ENCODE measurements around the gene SUSD4.

SUSD4 gene

DNA sequence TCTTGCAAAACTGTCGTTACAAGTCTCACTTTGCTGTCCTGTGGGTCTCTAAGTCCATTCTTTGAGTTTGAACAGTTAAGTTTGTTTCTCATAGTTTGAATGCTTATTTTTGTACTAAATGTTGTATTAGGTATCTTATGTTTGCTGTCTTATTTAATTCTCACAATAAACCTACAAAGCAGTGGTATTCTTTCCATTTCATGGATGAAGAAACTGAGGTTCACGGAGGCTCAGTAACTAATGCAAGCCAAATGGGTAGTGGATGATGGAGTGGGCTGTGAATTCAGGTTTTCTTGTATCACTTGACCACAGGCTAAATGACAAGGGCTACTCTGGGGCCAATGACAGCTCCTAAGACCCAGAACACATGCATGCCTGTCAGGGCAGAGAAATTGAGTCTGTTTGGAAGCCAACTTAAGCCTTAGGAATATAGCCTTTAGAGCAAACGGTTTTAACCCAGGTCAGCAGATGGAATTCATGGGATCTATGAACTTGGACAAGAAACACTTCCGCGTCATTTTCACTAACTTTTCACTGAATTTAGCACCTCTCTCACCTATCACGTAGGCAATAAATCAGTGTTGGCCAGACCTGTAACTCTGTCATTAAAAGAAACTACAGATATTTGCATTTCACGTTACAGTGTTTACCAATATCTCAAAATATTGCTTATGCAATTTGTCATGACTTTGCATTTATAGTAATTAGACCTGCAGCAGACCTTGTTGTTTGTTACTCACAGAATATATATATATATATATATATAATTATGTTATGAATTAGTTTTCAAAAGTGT is 153.8 kb downstream of the SUSD4 start:
- H3K4me3 ChIP-seq (replicated peaks in 1 of 2; ENCODE audit: low read depth in 2 of 2, low read length in 2 of 2) = no peak overlapping the region
- TF ChIP-seq, protein P1, sequence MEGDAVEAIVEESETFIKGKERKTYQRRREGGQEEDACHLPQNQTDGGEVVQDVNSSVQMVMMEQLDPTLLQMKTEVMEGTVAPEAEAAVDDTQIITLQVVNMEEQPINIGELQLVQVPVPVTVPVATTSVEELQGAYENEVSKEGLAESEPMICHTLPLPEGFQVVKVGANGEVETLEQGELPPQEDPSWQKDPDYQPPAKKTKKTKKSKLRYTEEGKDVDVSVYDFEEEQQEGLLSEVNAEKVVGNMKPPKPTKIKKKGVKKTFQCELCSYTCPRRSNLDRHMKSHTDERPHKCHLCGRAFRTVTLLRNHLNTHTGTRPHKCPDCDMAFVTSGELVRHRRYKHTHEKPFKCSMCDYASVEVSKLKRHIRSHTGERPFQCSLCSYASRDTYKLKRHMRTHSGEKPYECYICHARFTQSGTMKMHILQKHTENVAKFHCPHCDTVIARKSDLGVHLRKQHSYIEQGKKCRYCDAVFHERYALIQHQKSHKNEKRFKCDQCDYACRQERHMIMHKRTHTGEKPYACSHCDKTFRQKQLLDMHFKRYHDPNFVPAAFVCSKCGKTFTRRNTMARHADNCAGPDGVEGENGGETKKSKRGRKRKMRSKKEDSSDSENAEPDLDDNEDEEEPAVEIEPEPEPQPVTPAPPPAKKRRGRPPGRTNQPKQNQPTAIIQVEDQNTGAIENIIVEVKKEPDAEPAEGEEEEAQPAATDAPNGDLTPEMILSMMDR (IDR thresholded peaks at IDR 0.05; ENCODE audit: low read depth, low read length) = no peak
- no peak for DNase-seq (ENCODE audit: low read depth in 2 of 2)

DNA sequence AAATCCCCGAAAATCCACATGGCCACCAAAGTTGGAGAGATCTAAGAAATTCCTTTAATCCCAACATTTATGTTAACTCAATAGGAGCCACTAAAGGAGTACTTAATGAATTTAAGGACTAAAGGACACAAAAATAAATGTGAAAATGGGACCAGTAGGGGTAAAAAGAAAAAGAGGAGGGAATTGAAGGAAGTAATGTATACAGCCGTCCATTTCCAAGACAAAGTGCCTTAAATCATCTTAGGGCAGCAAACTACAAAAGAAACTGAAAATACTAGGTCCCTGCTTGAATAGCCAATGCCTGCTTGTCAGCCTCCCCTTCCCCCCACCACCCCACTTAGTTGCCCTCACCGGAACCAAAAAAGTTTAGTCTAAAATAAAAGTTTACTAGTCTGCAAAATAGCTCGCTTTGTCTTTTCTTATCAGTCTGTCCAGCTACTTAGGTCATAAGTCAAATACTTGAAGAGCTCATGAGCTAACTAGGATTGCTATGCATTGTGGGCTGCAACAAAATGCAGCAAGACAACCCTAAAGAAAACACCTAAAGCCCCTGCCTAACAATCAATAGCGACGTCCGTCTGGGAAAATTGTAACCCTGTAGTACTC is 154.6 kb downstream of the SUSD4 start:
- no peak overlapping the region for H3K4me3 ChIP-seq (replicated peaks in 1 of 2; ENCODE audit: low read depth in 2 of 2, low read length in 2 of 2)
- no peak for DNase-seq (ENCODE audit: low read depth in 2 of 2)
- TF ChIP-seq, protein P1 (IDR thresholded peaks at IDR 0.05; ENCODE audit: low read depth, low read length) = no peak

DNA sequence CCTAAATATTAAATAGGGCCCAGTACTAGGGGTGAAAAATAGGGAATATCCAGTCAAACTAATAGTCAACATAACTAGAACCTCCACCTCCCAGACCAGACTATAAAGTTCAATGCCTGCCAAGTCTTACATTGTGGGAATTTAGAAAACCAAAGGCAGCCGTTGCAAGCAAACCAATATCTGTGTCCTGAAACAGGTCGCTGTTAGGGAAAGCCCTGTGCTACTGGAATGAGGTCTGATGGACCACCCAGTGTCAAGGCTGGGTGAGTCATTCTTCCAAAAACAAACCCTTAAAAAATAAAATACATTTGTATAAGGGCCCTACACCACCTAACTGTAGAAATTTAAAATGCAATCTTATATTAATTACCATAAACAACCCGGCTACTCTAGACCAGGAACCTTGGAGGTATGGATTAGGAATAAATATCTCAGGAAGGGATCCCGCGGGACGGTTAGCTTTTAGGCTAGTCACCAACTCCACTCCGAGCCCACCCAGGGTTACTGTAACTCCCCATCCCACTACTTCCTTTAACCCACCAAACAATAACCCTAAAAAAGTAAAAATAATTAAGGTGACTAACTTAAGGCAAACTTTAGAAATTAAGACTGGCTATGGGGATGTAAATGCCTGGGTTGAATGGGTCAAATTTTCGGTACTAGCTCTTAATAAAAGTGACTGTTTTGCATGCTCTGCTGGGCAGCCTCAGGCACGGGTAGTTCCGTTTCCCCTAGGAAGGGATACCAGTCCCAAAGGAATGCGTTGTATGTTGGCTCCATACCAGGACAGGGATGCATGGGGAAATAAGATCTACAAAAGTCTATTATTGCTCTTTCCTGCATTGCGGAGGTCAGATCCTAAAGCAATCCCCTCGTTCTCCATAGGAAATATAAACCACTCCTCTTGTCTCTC is 155.6 kb downstream of the SUSD4 start:
- H3K4me3 ChIP-seq (replicated peaks in 1 of 2; ENCODE audit: low read depth in 2 of 2, low read length in 2 of 2) = no peak overlapping the region
- DNase-seq (ENCODE audit: low read depth in 2 of 2) = no peak
- TF ChIP-seq, protein P1 (IDR thresholded peaks at IDR 0.05; ENCODE audit: low read depth, low read length) = no peak

DNA sequence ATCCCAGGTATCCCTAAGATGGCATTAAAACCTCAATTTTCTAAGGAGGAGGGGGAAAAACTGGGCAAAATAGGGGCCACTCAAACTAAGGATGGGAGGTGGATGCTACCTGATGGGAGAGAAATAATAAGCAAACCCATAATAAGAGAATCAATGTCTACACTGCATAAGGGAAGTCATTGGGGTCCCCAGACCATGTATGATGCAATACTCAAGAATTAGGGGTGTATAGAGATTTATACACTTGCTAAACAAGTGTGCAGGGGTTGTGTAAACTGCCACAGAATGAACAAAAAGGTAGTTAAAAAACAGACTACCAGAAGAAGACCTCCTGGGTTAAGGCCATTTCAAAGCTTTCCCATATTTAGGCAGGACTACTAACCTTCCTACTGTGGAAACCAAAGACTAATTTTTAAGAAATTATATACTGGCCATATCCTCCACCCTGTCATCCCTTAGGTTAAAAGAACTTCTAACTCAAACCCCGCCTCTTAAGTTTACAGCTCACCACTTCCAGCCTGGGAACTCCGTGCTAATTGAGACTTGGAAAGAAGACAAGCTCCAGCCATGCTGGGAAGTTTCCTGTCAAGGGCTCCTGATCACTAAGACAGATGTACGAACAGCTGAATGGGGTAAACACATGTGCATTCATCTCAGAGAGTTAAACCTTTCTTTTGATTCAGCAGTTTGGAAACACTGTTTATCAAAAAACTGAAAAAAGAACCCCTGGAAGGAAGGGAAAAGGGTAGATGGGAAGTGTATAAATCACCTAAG is 156.5 kb downstream of the SUSD4 start:
- TF ChIP-seq, protein P1 (IDR thresholded peaks at IDR 0.05; ENCODE audit: low read depth, low read length) = no peak
- H3K4me3 ChIP-seq (replicated peaks in 1 of 2; ENCODE audit: low read depth in 2 of 2, low read length in 2 of 2) = no peak overlapping the region
- DNase-seq (ENCODE audit: low read depth in 2 of 2) = no peak

- TF ChIP-seq, protein P1 (IDR thresholded peaks at IDR 0.05; ENCODE audit: low read depth, low read length) = no peak
- no peak for DNase-seq (ENCODE audit: low read depth in 2 of 2)
- no peak overlapping the region for H3K4me3 ChIP-seq (replicated peaks in 1 of 2; ENCODE audit: low read depth in 2 of 2, low read length in 2 of 2)
These were observed 159.6 kb downstream of the SUSD4 start for GRCh38 chr1:223204424-223204823.

GRCh38 chr1:223203694-223204093 is 160.3 kb downstream of the SUSD4 start:
- no peak overlapping the region for H3K4me3 ChIP-seq (replicated peaks in 1 of 2; ENCODE audit: low read depth in 2 of 2, low read length in 2 of 2)
- DNase-seq (ENCODE audit: low read depth in 2 of 2) = no peak
- TF ChIP-seq, protein P1 (IDR thresholded peaks at IDR 0.05; ENCODE audit: low read depth, low read length) = no peak

Measured in cardiac fibroblast (primary cell).